ENCODE data around the gene ZPBP.

Gene ZPBP

DNA sequence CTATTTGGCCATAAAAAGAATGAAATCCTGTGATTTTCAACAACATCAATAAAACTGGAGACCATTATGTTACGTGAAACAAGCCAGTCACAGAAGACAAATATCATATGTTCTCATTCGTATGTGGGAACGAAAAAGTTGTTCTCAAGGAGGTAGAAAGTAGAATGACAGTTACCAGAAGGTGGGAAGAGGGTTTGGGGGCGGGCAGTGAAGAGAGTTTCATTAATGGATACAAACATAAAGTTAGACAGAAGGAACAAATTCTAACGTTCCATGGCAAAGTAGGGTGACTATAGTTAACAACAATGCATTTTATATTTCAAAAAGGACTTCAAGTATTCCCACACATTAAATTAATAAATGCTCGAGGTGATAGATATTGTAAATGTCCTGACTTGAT, 97.4 kb downstream of the ZPBP start:
- no peak for TF ChIP-seq CTCF (IDR thresholded peaks at IDR 0.05; ENCODE audit: borderline replicate concordance, control extremely low read depth, extremely low read depth, insufficient read depth, missing control alignments)
- DNase-seq (ENCODE audit: low spot score): no peak
- in situ Hi-C loops (cut with MboI; ENCODE audit: low sequenced_read_pairs, unreplicated experiment): no loop called here

- in situ Hi-C loops (cut with MboI; ENCODE audit: low sequenced_read_pairs, unreplicated experiment): no loop called here
- no peak for DNase-seq (ENCODE audit: low spot score)
- no peak for TF ChIP-seq CTCF (IDR thresholded peaks at IDR 0.05; ENCODE audit: borderline replicate concordance, control extremely low read depth, extremely low read depth, insufficient read depth, missing control alignments)
These were observed 106.9 kb downstream of the ZPBP start for GRCh38 chr7:49986191-49986590.

DNA sequence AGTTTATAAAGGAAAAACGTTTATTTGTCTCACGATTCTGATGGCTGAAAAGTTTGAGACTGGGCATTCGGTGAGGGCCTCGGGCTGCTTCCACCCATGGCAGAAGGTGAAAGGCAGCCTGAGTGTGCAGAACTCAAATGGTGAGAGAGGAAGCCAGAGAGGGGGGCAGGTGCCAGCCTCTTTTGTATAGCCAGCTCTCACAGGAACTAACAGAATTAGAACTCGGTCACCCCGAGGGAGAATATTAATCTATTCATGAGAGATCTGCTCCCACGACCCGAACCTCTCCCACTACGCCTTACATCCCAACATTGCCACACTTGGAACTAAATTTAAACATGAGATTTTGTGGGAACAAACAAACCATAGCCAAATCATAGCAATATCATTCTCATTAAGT, 112.6 kb downstream of the ZPBP start:
- in situ Hi-C loops (cut with MboI; ENCODE audit: low sequenced_read_pairs, unreplicated experiment): no loop called here
- TF ChIP-seq CTCF (IDR thresholded peaks at IDR 0.05; ENCODE audit: borderline replicate concordance, control extremely low read depth, extremely low read depth, insufficient read depth, missing control alignments): no peak
- no peak for DNase-seq (ENCODE audit: low spot score)

DNA sequence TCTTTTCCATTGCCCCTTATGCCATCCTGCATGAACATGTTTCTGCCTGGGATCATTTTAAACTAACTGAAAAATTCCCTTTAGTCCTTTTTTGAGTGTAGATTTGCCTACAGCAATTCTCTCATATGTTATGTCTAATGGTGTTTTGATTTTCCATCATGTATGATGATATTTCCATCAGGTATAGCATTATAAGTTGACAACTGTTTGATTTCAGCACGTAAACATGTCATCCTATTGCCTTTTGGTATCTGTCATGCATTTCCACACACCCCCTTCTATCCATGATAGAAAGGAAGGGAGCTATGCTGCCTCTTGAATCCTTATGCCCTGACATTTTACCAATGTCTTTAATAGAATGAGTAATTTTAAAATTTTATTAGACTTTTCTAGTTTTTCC, 116.8 kb downstream of the ZPBP start:
- TF ChIP-seq CTCF (IDR thresholded peaks at IDR 0.05; ENCODE audit: borderline replicate concordance, control extremely low read depth, extremely low read depth, insufficient read depth, missing control alignments): no peak
- in situ Hi-C loops (cut with MboI; ENCODE audit: low sequenced_read_pairs, unreplicated experiment): no loop called here
- DNase-seq (ENCODE audit: low spot score): no peak

GRCh38 chr7:49974035-49974434, 119.0 kb downstream of the ZPBP start:
- no peak for TF ChIP-seq CTCF (IDR thresholded peaks at IDR 0.05; ENCODE audit: borderline replicate concordance, control extremely low read depth, extremely low read depth, insufficient read depth, missing control alignments)
- in situ Hi-C loops (cut with MboI; ENCODE audit: low sequenced_read_pairs, unreplicated experiment): no loop called here
- no peak for DNase-seq (ENCODE audit: low spot score)

DNA sequence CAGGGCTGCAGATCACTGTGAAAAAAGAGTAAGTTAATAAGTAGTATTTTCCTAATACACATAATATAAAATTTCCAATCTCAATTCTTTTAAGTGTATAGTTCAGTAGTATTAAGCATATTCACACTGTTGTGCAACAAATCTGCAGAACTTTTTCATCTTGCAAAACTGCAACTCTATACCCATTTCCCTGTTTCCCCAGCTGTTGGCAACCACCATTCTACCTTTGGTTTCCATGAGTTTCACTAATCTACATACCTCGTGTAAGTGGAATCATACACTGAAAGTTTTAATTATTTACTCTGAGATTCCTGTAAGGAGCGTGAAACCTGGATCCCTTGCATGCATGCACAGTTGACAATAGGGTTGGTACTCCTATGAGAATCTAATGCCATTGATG, 155.4 kb downstream of the ZPBP start:
- DNase-seq (ENCODE audit: low spot score): no peak
- in situ Hi-C loops (cut with MboI; ENCODE audit: low sequenced_read_pairs, unreplicated experiment): no loop called here
- no peak for TF ChIP-seq CTCF (IDR thresholded peaks at IDR 0.05; ENCODE audit: borderline replicate concordance, control extremely low read depth, extremely low read depth, insufficient read depth, missing control alignments)

GRCh38 chr7:49931627-49932026, 161.4 kb downstream of the ZPBP start:
- no peak for TF ChIP-seq CTCF (IDR thresholded peaks at IDR 0.05; ENCODE audit: borderline replicate concordance, control extremely low read depth, extremely low read depth, insufficient read depth, missing control alignments)
- in situ Hi-C loops (cut with MboI; ENCODE audit: low sequenced_read_pairs, unreplicated experiment): no loop called here
- DNase-seq (ENCODE audit: low spot score): no peak

Measured in GM13976 (cell line).